ENCODE results near the gene CHRM2.

GRCh38 chr7:136925556-136925955 is 57.1 kb downstream of the CHRM2 start:
- no peak for TF ChIP-seq CTCF (IDR thresholded peaks at IDR 0.05)
- TF ChIP-seq POLR2AphosphoS5 (IDR thresholded peaks at IDR 0.05): no peak

Data from upper lobe of left lung (tissue), 4 donors.